Hypothalamus (tissue), 51 donors: Measurements from ENCODE around the gene MAGI2.
"Not testable (repeated sequence)": the region's sequence is repeated elsewhere in the genome, so short reads cannot be mapped to it uniquely, and the experiment has no call there.

Source experiments
- DNase-seq, 51 donors: peaks; one replicate each; lab custom pipeline; 2025; lab: John Stamatoyannopoulos, UW

MAGI2 gene

DNA sequence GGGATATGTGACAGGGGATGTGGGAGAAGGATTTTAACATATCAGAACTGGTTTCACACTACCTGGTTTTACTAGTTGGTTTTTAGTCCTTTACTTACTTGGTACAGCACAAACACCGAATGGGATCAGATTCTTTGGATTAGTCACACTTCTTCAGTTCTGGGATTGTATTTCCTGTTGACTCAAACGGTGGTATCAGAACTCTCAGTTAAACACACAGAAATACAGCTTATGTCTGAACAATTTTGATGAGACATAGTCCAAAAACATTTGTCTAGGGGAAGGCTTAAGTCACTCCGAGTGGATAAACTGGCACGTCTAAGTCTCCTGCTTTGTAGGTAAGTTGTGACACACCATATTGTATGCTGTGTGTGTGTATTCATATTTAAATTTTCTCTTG, 1174.4 kb downstream of the MAGI2 start:
- DNase-seq: no peak

DNA sequence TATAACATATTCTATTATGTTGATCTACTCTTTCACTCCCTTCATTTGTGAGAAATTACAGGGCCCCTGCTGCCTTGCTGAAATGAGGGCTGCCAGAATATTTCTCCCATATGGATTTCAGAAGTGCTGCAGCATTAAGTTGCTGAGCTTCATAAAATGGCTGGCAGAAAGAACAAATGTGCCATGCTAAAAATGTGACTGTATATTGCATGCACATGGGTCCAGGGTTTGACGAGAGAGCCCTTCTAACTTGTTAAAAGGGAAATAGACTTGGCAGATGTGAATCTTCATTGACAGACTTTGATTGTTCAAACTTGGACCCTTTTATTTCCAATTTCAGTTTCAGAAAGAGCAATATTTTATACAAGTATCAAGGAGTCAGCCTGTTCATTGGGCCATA, 1186.3 kb downstream of the MAGI2 start:
- no peak for DNase-seq

DNA sequence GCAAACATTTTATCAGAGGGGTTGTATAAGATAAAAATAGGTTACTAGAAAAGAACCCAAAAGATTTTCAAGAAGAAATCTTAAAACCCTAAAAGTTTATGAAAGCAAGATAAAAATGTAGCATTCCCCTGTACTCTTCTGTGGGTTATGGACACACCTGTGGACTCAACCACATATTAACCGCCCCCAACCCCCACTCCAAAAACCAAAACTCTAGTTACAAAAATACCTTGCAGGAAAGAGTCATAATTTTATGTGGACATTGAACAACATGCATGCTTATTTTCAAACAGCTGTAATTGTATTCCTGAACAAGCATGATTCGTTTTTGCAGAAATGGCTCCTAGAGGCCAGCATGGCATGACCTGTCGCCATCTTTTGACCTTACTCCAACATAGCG, 1188.0 kb downstream of the MAGI2 start:
- DNase-seq: no peak

DNA sequence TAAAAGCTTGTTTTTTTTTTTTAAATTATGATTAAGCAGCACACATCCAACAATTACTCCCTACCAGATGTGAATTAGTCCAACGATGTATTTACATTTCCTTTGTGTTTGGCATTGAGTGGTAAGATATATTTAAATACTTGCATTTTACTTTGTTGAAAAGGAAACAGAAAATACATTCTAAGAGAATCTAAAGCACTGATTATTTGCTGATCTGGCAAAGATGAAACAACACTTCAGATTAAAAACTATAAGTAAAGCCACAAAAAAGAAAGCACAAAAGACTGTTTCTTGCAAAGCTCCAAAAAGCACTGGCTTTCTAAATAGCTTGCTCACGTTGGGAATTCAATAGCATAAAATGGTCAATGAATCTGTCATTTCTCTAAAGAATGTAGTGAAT, 1188.4 kb downstream of the MAGI2 start:
- DNase-seq: no peak

DNA sequence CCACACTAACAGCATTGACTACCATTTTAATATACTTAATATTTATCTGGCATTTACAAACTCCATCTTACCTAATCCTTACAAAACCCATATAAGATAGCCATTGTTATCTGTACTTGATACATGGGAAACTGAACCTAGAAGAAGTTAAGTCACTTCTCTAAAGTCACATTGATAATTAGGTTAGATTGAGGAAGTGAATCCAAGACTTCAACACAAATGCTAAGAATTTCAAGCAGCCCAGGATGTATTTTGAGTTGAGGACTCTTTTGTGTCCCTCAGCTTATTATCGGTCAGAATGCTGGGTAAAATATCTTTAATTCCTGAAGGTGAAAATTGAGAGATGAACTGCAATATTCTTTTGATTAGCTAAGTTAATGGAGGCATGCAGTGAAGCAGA, 1189.4 kb downstream of the MAGI2 start:
- DNase-seq: no peak

DNA sequence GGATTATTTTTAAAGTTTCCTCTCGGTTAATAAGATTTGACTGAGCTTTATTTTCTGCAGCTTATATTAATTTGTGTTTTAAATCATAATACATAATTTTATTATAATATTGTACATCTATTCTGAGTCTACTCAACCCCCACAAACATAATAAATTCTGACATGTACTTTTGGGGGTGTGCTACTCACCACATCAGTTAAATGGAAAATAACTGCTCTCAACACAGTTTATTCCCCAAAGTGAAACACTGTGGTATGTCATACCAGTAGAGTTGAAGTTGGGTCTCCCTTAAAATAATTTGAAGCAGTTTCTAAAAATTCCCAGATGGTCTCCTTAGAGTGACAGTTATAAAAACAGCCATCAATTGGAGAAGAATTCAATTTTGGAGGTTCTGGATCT, 1191.7 kb downstream of the MAGI2 start:
- DNase-seq: no peak

DNA sequence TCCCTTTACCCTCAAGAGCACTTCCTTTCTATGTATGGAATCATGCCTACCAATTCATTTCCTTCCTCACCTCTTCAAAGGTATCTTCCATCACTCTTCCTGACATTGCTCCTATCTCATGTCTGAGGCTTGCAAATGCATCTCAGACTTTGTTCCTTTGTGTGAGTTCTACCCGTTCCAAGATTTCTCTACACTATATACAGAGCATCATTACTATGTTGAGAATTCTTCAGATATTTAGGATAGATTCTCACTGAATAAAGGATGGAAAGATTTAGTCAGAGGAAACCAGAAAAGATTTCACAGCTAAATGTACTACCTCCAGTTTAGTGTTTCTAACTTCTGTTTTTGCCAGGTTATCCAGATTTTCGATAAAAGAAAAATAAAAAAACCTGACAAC, 1192.2 kb downstream of the MAGI2 start:
- no peak for DNase-seq

DNA sequence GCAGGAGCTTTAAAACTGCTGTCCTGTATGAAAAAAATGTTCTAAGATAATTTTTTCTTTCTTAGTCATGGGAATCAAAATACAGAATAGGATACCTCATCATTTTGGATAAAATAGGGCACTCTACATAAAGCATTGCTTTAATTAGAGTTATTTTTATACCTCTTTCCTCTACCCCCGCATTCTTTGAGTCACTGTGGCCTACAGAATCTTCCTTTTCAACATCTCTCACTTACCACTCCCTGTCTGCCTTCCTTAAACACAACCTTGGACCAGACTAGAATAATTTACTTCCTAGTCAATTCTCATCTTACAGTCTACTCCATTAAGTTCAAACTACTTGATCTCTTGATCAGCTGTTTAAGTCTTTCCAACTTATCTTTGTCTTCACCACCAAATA, 1192.6 kb downstream of the MAGI2 start:
- no peak for DNase-seq

DNA sequence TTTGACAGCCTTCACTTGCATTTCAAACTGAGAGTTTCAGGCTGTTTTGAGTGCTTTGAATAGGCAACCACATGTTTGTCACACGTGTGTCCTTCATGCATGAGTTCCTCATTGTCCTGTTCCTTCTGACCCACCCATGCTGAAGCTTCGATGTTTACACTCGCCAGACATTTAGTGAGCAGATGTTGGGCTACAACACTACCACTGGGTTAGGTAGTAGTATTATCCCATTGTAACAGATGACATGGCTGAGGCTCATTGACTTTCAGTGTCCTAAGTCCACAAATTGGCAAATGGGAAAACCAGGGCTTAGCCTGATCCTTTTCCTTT, 1198.8 kb downstream of the MAGI2 start:
- DNase-seq: no peak

DNA sequence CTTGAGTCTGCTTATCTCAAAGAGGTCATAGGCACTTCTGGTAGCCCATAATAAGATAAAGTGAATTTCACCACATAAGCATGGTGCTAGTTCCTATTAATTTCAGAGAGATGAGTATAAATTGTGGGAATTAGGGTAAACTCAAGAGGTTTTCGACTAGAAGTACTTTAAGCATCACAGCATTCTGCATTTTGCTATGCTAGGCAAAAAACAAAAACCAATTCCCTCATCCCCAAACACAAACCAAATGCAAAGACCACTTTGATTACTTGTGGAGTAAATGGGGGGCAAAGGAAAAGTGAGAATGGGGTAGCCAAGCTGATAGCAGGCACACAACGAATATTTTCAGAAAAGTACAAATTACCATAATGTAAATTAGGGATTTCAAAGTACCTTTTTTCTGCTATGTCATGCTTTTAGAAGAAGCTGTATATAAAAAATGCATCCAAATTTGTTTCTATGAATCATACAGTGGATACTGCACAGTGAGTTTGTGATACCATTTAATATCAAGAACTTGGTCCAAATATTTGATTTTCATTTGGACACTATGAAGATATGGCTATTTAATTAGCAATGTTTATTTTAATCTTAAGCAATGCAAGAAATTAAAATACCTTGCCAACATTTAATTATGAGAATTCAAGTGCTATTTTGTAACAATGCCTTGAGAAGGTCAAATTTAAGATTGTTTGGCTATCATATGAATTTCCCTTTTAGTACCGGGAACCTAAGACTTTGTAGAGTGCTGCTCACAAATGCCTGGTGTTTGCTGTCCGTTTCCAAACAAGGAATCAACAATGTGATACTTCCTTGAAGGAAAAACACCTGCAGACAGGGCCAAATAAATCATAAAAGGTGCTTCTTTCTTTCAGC, 1199.4 kb downstream of the MAGI2 start:
- no peak for DNase-seq

DNA sequence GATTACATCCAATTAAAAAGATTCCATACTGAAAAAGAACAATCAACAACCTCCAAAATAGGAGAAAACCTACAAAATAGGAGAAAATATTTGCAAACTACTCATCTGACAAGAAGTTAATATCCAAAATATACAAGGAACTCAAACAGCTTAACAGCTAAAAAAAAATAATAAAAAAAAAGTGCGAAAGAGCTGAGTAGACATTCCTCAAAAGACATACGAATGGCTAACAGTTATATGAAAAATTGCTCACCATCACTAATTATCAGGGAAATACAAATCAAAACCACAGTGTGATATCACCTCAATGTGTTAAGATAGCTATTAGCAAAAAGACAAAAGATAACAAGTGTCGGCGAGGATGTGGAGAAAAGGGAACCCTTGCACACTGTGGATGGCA, 1204.6 kb downstream of the MAGI2 start:
- no peak for DNase-seq

DNA sequence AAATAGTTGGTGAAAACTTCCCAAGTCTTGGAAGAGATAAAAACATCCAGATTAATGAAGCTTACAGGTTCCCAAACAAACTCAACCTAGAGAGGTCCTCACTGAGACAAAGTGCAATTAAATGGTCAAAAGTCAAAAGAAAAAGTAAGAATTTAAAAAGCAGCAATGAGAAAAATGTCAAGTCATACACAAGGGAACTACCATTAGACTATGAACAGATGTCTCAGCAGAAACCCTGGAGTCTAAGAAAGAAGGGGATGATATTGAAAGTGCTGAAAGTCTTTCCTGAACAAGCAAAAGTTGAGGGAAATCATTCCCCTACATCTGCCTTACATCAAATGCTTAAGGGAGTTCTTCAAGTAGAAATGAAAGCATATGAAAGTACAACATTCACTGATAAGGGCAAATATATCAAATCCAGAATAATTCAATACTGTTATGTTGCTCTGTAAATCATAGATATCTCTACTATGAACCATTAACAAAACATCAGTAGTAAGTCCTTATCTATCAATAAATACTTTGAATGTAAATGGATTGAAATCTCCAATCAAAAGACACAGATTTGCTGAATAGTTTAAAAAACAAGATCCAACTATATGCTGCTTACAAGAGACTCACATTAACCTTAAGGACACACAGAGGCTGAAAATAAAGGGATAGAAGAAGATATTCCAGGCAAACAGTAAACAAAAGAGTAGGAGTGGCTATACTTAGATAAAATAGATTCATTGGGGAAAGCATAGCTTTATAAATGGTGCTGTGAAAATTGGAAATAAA, 1205.4 kb downstream of the MAGI2 start:
- no peak for DNase-seq

DNA sequence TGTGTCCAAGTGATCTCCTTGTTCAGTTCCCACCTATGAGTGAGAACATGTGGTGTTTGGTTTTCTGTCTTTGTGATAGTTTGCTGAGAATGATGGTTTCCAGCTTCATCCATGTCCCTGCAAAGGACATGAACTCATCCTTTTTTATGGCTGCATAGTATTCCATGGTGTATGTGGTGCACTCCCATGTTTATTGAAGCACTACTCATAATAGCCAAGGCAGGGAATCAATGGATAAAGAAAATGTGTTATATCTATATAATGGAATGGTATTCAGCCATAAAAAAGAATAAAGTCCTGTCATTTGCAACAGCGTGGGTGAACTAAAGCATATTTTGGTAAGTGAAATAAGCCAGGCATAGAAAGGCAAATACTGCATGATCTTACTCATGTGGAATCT, 1213.3 kb downstream of the MAGI2 start:
- not testable (repeated sequence) for DNase-seq

DNA sequence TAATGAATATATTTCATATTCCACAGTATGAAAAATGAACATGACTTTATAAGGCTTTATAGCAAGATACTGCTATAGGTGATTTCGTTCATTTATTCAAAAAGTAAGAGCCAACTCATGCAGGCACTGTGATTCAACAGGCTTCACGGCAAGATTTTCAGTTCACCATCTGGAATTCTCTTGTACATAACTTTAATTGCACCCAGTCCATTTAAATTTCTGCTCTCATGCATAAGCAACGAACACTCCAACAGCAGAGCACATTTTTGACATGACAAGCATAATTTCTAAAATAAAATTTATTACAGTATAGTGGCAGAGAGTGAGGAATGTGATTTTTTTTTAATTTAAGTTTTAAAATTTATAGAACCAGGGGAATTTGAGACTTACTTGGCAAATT, 1218.8 kb downstream of the MAGI2 start:
- no peak for DNase-seq

DNA sequence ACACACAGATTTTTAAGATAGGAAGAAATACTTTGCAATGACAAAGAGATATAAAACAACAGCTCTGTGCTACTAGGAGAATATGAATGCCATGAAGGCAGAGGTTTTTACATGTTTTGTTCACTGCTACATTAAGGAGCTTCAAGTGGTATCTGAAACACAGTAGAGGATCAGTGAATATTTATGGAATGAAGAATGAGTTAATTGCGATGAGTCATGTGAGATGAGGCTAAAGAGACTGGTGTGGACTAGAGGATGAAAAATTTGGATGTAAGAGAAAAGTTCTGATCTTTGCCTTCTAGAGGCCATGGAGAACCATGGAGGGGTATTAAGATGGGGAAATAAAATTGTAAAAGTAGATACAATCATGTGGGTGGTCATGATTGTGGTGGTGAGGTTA, 1220.7 kb downstream of the MAGI2 start:
- no peak for DNase-seq

DNA sequence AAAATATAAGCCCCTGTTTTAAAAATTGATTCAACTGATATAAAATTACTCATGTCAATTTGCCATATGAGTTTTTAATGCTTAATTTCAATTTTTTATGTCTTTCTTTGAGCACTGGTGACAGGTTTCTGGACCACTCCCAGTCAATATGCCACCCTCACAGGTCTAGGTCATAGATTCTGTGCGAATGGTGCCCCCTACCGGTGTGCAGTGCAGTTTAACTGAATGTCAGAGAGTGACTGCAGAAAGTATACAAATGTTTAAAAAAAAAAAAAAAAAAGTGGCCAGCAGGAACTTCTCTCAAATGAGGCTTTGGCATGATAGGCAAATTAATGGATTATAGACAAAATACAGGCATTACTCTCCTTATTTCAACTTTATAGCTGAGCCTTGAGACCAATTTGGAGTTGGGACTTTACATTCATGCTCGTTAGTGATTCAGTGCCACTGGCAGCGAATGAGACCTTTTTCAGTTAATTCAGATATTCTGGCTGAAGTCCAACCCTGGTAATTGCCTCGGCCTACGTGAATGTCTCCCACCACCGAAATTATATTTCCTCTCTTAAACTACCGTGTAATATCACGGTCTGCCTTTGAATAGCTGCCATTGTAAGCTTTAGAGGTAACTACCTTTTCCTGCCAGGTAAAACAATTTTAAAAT, 1227.3 kb downstream of the MAGI2 start:
- peak in 15 of 51 donors; percentile 1 to 41 (median 6) for DNase-seq

DNA sequence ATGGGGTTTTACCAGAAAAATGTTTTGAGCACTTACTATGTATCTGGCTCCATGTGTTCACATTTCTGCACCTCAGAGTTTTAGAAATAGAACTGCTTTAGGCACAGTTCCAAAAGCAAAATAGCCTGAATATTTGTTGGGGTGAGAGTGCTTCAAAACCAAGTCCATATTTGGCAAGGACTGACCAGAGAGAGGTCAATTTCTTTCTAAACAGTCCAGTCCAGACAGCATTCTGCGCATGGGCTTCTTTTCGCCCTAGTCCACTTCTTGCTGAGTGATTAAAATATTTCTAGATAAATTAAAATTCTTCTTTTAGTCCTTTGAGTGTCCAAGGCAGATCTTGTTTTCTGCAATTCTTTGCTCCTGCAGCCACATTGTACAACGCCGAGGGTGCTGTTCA, 1227.9 kb downstream of the MAGI2 start:
- no peak for DNase-seq

DNA sequence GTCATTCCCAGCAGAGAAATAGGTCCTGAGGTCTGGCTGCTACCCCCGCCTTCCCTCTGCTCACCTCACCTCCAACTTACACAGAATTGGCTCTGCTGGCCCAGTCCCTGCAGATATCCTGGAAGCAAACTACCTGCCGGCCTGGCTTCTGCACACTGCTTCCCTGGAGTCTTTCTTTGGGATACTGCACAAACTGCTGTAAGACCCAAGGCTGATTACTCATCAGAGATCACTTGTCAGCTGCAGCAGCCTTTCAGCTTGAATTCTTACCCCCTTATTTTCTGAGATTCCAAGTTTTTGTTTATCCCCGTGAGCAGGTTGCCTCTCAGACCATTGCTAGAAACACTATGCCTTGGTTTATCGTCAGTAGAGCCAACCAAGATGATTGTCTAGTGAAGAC, 1228.5 kb downstream of the MAGI2 start:
- no peak for DNase-seq

DNA sequence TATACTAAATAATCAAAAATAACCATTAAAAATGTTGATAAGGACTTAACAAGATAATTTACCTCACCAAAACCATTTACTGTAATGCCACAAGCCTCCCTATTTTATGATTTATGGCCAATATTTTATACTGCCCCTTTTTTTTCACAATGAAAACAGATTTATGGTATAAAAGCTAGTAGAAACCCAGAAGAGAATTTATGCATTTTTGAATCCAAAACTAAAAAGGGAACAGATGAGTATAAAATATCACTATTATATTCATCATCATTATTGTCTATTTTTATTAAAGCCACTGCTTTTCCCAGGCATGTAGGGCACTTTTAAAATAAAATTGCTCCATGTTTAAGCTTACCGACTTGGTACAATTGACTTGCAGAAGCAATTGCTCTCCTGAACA, 1229.9 kb downstream of the MAGI2 start:
- DNase-seq: no peak

DNA sequence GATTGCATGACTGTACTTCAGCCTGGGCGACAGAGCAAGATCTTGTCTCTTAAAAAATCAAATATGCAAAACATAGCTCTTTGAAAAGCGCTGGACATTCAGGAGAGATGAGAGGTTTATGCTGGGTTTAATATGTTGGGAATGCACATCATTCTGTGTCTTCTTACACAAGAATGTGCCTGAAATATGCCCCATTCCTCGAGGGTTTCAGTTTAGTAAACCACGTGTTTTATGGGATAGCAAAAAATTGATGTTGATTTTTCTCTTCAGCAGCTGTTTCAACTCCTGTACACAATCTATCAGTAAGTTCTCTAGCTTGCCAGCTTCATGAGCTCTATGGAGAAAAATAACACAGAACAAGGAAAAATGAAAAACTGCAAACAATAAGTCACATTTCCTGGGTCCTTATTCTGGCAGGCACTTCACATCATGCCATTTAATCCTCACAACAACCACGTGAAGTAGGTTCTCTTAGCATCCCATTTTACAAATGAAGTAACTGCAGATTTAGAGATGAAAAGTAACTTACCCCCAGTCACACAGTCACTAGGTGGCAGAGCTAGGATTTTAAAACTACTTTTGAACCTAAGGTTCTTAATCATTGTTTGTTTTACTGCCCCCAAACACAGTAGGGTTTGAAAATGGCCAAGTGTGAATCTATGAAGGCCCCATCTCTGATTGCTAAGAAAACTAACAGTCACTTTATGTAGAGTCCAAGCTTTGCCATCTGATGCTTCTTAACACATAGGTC, 1231.3 kb downstream of the MAGI2 start:
- no peak for DNase-seq

DNA sequence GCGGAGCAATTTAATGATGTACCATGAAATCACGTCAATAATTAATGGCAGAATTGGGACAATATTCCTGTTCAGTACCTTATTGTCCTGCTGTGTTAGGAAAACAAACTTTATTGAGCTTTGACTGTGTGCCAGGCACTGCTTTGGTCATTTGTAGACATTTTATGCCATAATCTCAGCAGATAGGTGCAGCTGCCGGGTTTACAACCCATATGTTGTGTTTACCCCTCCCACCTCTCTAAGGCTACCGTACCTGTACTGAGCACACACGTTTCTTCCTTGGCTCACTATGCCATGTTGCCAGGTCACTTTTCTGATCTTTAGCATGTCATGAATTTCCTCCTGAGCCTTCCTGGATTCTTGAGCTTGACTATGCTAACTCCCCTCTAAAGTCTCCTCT, 1232.7 kb downstream of the MAGI2 start:
- no peak for DNase-seq
